Karpas-422 (cell line): ENCODE measurements around the gene OMG. TPM values are rescaled to one million over a fixed set of nuclear protein-coding genes. Genes with fewer than 3 reads are reported as not detected.
"Not testable (repeated sequence)": the region's sequence is repeated elsewhere in the genome, so short reads cannot be mapped to it uniquely, and the experiment has no call there.

Experiments used
- DNase-seq: peaks from one replicate; pipeline ENCODE4 v3.0.0-alpha.2; 2015
- H2AFZ ChIP-seq: fragments of 200-600 bp; sonication (generic); 2 replicates; pipeline ENCODE4 v1.6.1; 2014; ENCODE audit warnings: antibody characterized with exemption, low read length, mixed read lengths
- H3K27ac ChIP-seq: fragments of 200-600 bp; sonication (generic); 2 replicates; pipeline ENCODE4 v1.5.1; 2014; ENCODE audit warnings: mild to moderate bottlenecking, low read length, moderate library complexity
- H3K27me3 ChIP-seq: fragments of 200-600 bp; sonication (generic); 2 replicates; pipeline ENCODE4 v1.6.1; 2014; ENCODE audit warnings: low read length, mixed read lengths
- H3K36me3 ChIP-seq: fragments of 200-600 bp; sonication (generic); 2 replicates; pipeline ENCODE4 v1.6.1; 2014; ENCODE audit warnings: low read length, mixed read lengths; ENCODE audit not compliant: insufficient read depth
- H3K4me1 ChIP-seq: fragments of 200-600 bp; sonication (generic); 2 replicates; pipeline ENCODE4 v1.6.1; 2014; ENCODE audit warnings: mild to moderate bottlenecking, low read length, mixed read lengths
- H3K4me2 ChIP-seq: fragments of 200-600 bp; sonication (generic); 2 replicates; pipeline ENCODE4 v1.6.1; 2014; ENCODE audit warnings: low read length, low read depth, mild to moderate bottlenecking; ENCODE audit not compliant: poor library complexity, severe bottlenecking
- H3K4me3 ChIP-seq: fragments of 200-600 bp; sonication (generic); 2 replicates; pipeline ENCODE4 v1.5.1; 2014; ENCODE audit warnings: mild to moderate bottlenecking, antibody characterized with exemption, low read length, mixed read lengths
- H3K79me2 ChIP-seq: fragments of 200-600 bp; sonication (generic); 2 replicates; pipeline ENCODE4 v1.6.1; 2014; ENCODE audit warnings: mild to moderate bottlenecking, low read length, mixed read lengths
- H3K9ac ChIP-seq: fragments of 200-600 bp; sonication (generic); 2 replicates; pipeline ENCODE4 v1.6.0; 2014; ENCODE audit warnings: low read length
- H3K9me2 ChIP-seq: fragments of 200-600 bp; sonication (generic), shearing (Covaris generic); replicated peaks from 2 replicates; pipeline ENCODE4 v1.6.0; 2014; ENCODE audit warnings: mild to moderate bottlenecking, low read length, moderate library complexity; ENCODE audit not compliant: insufficient read depth
- H3K9me3 ChIP-seq: fragments of 300-700, 200-600 bp; sonication (generic); 2 replicates; pipeline ENCODE4 v1.6.1; 2014; ENCODE audit warnings: low read length, mixed read lengths
- H4K20me1 ChIP-seq: fragments of 200-600 bp; sonication (generic); 2 replicates; pipeline ENCODE4 v1.6.1; 2014; ENCODE audit warnings: mild to moderate bottlenecking, antibody characterized with exemption, low read length, low read depth; ENCODE audit not compliant: insufficient read depth
- total RNA-seq: library from RNA; depleted of rRNA; stranded (reverse); fragments of >200 nt; shearing (Covaris generic); gene quantifications from 2 replicates; pipeline ENCODE4 v1.2.3, GENCODE V29; 2014; ENCODE audit warnings: low replicate concordance

OMG gene
- total RNA-seq, 1 experiment from 2014 or later: 0.11 TPM

DNA sequence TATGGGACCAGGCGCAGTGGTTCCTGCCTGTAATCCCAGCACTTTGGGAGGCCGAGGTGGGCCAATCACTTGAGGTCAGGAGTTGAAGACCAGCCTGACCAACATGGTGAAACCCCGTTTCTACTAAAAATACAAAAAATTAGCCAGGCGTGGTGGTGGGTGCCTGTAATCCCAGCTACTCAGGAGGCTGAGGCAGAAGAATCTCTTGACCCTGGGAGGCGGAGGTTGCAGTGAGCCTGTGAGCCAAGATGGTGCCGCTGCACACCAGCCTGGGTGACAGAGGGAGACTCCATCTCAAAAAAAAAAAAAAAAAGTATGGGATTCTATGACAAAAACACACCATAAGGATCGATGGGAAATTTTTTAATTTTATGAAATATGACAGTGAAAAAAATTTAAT is 15.2 kb upstream of the OMG start:
- peaks cover 100% of the 10 kb centered on the region for H3K4me1 ChIP-seq
- H2AFZ ChIP-seq, H3K4me3 ChIP-seq, DNase-seq, H3K36me3 ChIP-seq, H3K9ac ChIP-seq, H4K20me1 ChIP-seq, H3K9me2 ChIP-seq, H3K9me3 ChIP-seq, H3K27me3 ChIP-seq: not testable (repeated sequence)
- H3K4me2 ChIP-seq: peak overlapping the region; percentile 73
- H3K79me2 ChIP-seq: peaks cover 21% of the 10 kb centered on the region
- peak overlapping the region; percentile 99 for H3K27ac ChIP-seq

DNA sequence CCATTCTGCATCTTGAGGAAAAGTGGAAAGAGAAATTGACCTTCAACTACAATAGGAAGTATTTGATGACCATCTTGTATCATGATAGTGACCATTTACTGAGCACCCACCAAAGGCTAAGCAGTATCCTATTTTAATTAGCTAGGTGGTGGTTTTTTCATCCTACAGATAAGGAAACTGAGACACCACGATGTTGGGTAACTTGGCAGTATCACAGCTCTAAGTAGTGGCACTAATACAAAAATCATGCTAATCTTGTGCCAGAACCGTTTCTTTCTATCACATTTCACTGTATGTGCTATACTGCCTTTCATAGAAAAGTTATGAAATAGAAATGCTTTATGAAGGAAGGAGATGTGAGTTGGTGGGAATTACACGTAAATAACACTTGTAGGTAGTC is 14.5 kb upstream of the OMG start:
- H3K9me2 ChIP-seq: no peaks in the 10 kb centered on the region
- H3K36me3 ChIP-seq: peaks cover 6% of the 10 kb centered on the region; the same call in 1 of the 2 replicates
- peak overlapping the region; percentile 20; the same call in 1 of the 2 replicates for H3K9ac ChIP-seq
- DNase-seq: peak; percentile 46
- peak overlapping the region; percentile 73 for H3K4me2 ChIP-seq
- H3K79me2 ChIP-seq: peaks cover 21% of the 10 kb centered on the region
- H3K9me3 ChIP-seq: no peaks in the 10 kb centered on the region
- no peak overlapping the region for H2AFZ ChIP-seq
- H3K4me1 ChIP-seq: peaks cover 100% of the 10 kb centered on the region
- no peaks in the 10 kb centered on the region for H4K20me1 ChIP-seq
- peak overlapping the region; percentile 99 for H3K27ac ChIP-seq
- H3K4me3 ChIP-seq: peak overlapping the region; percentile 52
- H3K27me3 ChIP-seq: no peaks in the 10 kb centered on the region

DNA sequence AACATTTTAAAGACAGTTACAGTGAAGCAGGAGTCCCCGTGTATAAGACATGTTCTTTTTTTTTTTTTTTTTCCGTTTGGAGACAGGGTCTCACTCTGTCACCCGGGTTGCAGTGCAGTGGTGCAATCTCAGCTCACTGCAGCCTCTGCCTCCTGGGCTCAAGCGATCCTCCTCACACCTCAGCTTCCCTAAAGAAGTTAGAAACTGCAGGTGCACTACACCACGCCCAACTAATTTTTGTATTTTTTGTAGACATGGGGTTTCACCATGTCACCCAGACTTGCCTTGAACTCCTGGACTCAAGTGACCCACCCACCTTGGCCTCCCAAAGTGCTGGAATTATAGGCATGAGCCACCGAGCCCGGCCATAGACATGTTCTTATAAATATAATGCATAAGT is 13.8 kb upstream of the OMG start:
- H2AFZ ChIP-seq: no peak overlapping the region
- H3K36me3 ChIP-seq: peaks cover 6% of the 10 kb centered on the region; the same call in 1 of the 2 replicates
- H3K27ac ChIP-seq: peak overlapping the region; percentile 99
- no peaks in the 10 kb centered on the region for H3K27me3 ChIP-seq
- H3K4me2 ChIP-seq: peak overlapping the region; percentile 73
- peaks cover 97% of the 10 kb centered on the region for H3K4me1 ChIP-seq
- H3K79me2 ChIP-seq: peaks cover 19% of the 10 kb centered on the region
- peak overlapping the region; percentile 70 for H3K9ac ChIP-seq
- H3K4me3 ChIP-seq: peak overlapping the region; percentile 52
- peak; percentile 86 for DNase-seq
- H3K9me3 ChIP-seq: no peaks in the 10 kb centered on the region
- no peaks in the 10 kb centered on the region for H3K9me2 ChIP-seq
- no peaks in the 10 kb centered on the region for H4K20me1 ChIP-seq

DNA sequence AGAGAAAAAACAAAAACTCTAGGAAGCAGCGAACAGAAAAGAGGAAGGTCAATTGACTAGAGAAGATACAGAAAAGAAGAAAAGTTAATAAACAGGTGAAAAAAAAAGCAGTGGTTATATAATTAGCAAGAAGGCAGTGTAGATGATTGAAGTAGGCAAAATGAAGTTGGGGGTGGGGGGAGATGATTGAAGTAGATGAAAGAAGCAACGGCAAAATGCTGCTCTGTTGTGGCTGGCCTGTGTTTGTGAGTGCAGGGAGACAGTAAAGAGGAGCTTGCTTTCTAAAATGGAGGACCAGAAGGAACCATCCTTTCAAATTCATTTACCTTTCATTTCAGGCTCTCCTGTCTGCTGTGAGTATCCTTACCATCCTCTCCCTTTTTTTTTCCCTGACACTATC is 13.2 kb upstream of the OMG start:
- H3K36me3 ChIP-seq: peaks cover 6% of the 10 kb centered on the region; the same call in 1 of the 2 replicates
- H3K4me2 ChIP-seq: peak overlapping the region; percentile 73
- no peaks in the 10 kb centered on the region for H3K27me3 ChIP-seq
- H3K9me2 ChIP-seq: no peaks in the 10 kb centered on the region
- peak overlapping the region; percentile 70 for H3K9ac ChIP-seq
- peak overlapping the region; percentile 52 for H3K4me3 ChIP-seq
- H3K79me2 ChIP-seq: peaks cover 19% of the 10 kb centered on the region
- peak overlapping the region; percentile 99 for H3K27ac ChIP-seq
- H4K20me1 ChIP-seq: no peaks in the 10 kb centered on the region
- no peak overlapping the region for H2AFZ ChIP-seq
- peak; percentile 86 for DNase-seq
- peaks cover 96% of the 10 kb centered on the region for H3K4me1 ChIP-seq
- no peaks in the 10 kb centered on the region for H3K9me3 ChIP-seq

DNA sequence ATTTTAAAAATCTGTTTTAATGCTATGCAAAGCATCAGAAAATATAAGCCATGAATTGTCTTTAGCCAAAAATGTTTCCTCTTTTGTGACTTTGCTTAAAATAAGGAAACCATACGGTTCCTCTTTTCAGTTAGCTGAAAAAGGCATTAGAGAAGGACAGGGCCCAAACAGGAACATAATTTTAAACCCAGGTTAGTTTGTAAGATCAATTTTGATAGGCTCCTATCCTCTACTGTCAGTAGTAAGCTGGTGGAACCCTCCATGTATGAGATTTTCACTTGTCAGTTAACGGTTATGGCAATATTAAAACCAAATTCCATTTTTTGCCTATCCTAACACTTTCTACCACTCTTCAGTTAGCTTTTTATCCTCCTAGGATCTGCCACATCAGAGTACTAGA is 12.5 kb upstream of the OMG start:
- peak overlapping the region; percentile 52 for H3K4me3 ChIP-seq

DNA sequence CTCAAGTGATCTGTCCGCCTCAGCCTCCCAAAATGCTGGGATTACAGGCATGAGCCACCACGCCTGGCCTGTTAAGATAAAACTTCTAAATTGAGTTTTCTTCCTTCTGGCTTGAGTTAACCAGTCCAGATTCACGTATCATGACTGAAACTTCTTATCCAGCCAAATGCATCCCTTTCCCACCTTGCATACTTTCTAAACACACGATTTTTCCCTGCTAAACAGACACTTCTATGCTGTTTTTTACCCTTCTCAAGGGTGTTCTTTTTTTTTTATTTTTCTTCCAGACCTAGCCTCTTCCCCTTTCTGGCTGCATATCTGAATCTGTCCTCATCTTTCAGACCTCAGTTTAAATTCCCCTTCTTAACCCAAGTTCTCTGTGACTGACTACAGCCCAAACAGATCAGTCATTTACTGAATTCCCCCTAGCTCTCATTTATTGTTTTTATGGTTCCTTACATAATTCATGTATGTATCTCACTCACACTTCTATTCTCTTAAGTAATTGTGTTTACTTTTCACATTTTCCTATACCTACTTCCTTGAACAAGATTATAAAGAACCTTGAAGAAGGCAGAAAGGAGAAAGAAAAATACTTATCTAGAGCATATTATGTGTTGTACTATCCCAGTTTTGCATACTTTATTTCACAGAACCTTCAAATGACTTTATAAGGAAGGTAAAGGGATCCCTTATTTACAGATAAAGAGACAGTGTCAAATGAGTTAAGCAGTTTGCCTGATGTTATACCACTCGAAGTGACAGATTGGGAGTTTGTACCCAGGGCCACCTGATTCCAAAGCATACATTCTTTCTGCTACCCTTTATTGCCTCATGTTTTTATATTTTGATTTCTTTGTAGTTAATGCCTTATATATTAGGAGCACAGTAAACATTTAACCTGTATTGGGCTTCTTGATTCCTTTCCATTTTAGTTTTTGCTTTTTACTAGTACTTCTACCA is 11.6 kb upstream of the OMG start:
- Histone ChIP-seq H3K4me1 (peaks cover 80% of the 10 kb centered on the region), H3K36me3 (0 out of 2 replicates have a peak, but pooled peaks cover under 1% of the 10 kb centered on the region), H3K4me2 (peak overlapping the region; percentile 73), H3K79me2 (peaks cover 22% of the 10 kb centered on the region), H3K9me2 (no peaks in the 10 kb centered on the region), H3K4me3 (peak overlapping the region; percentile 33), H4K20me1 (no peaks in the 10 kb centered on the region), H3K27ac (peak overlapping the region; percentile 99), H3K9ac (peak overlapping the region; percentile 57), H3K27me3 (no peaks in the 10 kb centered on the region), H3K9me3 (no peaks in the 10 kb centered on the region), H2AFZ (no peak overlapping the region)
- DNase-seq: peak; percentile 74

More for the DNA sequence above, 12.5 kb upstream of the OMG start:
- H3K79me2 ChIP-seq: peaks cover 24% of the 10 kb centered on the region
- H3K36me3 ChIP-seq: peaks cover 4% of the 10 kb centered on the region; the same call in 1 of the 2 replicates
- peak overlapping the region; percentile 73 for H3K4me2 ChIP-seq
- no peaks in the 10 kb centered on the region for H3K27me3 ChIP-seq
- peaks cover 89% of the 10 kb centered on the region for H3K4me1 ChIP-seq
- H3K9me3 ChIP-seq: no peaks in the 10 kb centered on the region
- DNase-seq: peak; percentile 95
- no peaks in the 10 kb centered on the region for H4K20me1 ChIP-seq
- H3K27ac ChIP-seq: peak overlapping the region; percentile 99
- no peaks in the 10 kb centered on the region for H3K9me2 ChIP-seq
- H2AFZ ChIP-seq: no peak overlapping the region
- H3K9ac ChIP-seq: peak overlapping the region; percentile 70

DNA sequence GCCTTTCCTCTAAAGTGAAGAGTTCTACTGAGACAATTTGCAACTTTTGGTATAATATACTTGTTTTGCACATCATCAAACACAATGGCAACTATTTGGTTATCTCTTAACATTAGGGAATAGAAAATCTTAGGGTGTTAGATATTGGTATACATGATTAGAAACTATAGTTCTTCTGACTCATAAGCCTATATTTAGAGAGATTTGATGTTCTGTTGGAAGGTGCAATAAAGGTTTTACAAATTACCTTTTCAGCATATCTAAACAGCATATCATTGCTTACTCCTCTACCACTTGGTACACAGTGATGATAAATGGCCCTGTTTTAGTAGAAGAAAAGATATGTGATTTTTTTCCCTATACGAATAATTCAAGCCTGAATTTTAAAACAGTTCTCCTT is 10.6 kb upstream of the OMG start:
- no peak overlapping the region for H2AFZ ChIP-seq
- no peaks in the 10 kb centered on the region; the same call in 1 of the 2 replicates for H3K9me3 ChIP-seq
- no peaks in the 10 kb centered on the region for H3K27me3 ChIP-seq
- H3K9me2 ChIP-seq: no peaks in the 10 kb centered on the region
- H3K9ac ChIP-seq: peak overlapping the region; percentile 57
- no peaks in the 10 kb centered on the region for H4K20me1 ChIP-seq
- peak overlapping the region; percentile 99 for H3K27ac ChIP-seq
- peaks cover 69% of the 10 kb centered on the region for H3K4me1 ChIP-seq
- DNase-seq: no peak
- H3K79me2 ChIP-seq: peaks cover 28% of the 10 kb centered on the region
- peak overlapping the region; percentile 73 for H3K4me2 ChIP-seq
- H3K4me3 ChIP-seq: peak overlapping the region; percentile 13; the same call in 1 of the 2 replicates
- H3K36me3 ChIP-seq: peaks cover 10% of the 10 kb centered on the region

DNA sequence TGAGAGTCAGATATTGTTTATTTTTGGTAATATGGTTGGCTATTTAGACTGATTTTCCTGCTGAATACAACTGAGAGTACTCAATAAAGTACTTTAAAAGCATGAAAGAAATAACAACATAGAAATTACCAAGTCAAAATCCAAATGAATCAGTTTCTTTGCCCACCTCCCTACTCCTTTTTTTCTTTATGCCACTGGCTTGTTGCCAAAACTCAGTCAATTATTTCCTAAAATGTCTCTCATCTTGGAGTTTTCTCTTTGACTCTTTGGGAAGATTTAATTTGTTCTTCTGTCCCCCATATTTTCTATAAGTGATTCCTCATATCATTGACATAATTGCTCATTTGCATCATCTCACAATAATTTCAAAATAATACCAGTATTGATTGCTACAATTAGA is 2.6 kb upstream of the OMG start:
- H3K36me3 ChIP-seq: peaks cover 32% of the 10 kb centered on the region
- no peak overlapping the region for H3K9ac ChIP-seq
- no peaks in the 10 kb centered on the region for H3K27me3 ChIP-seq
- H2AFZ ChIP-seq: no peak overlapping the region
- no peaks in the 10 kb centered on the region for H3K4me1 ChIP-seq
- H4K20me1 ChIP-seq: no peaks in the 10 kb centered on the region
- no peaks in the 10 kb centered on the region; the same call in 1 of the 2 replicates for H3K9me3 ChIP-seq
- peaks cover 39% of the 10 kb centered on the region for H3K79me2 ChIP-seq
- no peak overlapping the region for H3K4me2 ChIP-seq
- H3K27ac ChIP-seq: no peak overlapping the region
- DNase-seq: no peak
- H3K9me2 ChIP-seq: no peaks in the 10 kb centered on the region
- no peak overlapping the region for H3K4me3 ChIP-seq
